H9 (cell line): ENCODE measurements around the gene PROK1. TPM values are rescaled to one million over a fixed set of nuclear protein-coding genes. Genes with fewer than 3 reads are reported as not detected.

Experiments
- DNase-seq: peaks from one replicate; pipeline ENCODE4 v3.0.0-alpha.2; 2017
- H2AFZ ChIP-seq: one replicate; pipeline ENCODE4 v1.6.1; 2013; ENCODE audit warnings: mild to moderate bottlenecking, low read length, control low read depth, moderate library complexity
- H2AK5ac ChIP-seq: 2 replicates; pipeline ENCODE4 v1.6.1; 2013; ENCODE audit warnings: low read length, control low read depth, mixed read lengths; ENCODE audit not compliant: insufficient read length
- H2BK120ac ChIP-seq: one replicate; pipeline ENCODE4 v1.6.1; 2013; ENCODE audit warnings: low read depth, mild to moderate bottlenecking, low read length, control low read depth, inconsistent platforms; ENCODE audit not compliant: poor library complexity, severe bottlenecking
- H2BK12ac ChIP-seq: 2 replicates; pipeline ENCODE4 v1.6.1; 2013; ENCODE audit warnings: low read length, control low read depth, mixed read lengths, low read depth; ENCODE audit not compliant: insufficient read length
- H2BK15ac ChIP-seq: 2 replicates; pipeline ENCODE4 v1.6.1; 2013; ENCODE audit warnings: low read depth, low read length, control low read depth
- H2BK20ac ChIP-seq: one replicate; pipeline ENCODE4 v1.6.1; 2013; ENCODE audit warnings: low read depth, mild to moderate bottlenecking, low read length, control low read depth, inconsistent platforms; ENCODE audit not compliant: poor library complexity, severe bottlenecking
- H2BK5ac ChIP-seq: 2 replicates; pipeline ENCODE4 v1.6.1; 2013; ENCODE audit warnings: low read length, control low read depth, mixed read lengths; ENCODE audit not compliant: insufficient read length
- H3K14ac ChIP-seq: 2 replicates; pipeline ENCODE4 v1.6.1; 2013; ENCODE audit warnings: low read length, control low read depth; ENCODE audit not compliant: insufficient read depth
- H3K18ac ChIP-seq: 2 replicates; pipeline ENCODE4 v1.6.1; 2013; ENCODE audit warnings: low read depth, mild to moderate bottlenecking, mixed read lengths, low read length, control low read depth; ENCODE audit not compliant: insufficient read length
- H3K23ac ChIP-seq: 2 replicates; pipeline ENCODE4 v1.6.1; 2013; ENCODE audit warnings: low read length, control low read depth, mixed read lengths, low read depth; ENCODE audit not compliant: insufficient read length
- H3K23me2 ChIP-seq: 2 replicates; pipeline ENCODE4 v1.6.1; 2013; ENCODE audit warnings: low read depth, mild to moderate bottlenecking, mixed read lengths, low read length, control low read depth; ENCODE audit not compliant: insufficient read length, poor library complexity, severe bottlenecking
- H3K27ac ChIP-seq: 2 replicates; pipeline ENCODE4 v1.5.1; 2013; ENCODE audit warnings: low read length, control low read depth, mixed read lengths, low read depth; ENCODE audit not compliant: insufficient read length
- H3K27me3 ChIP-seq: 2 replicates; pipeline ENCODE4 v1.6.1; 2013; ENCODE audit warnings: low read length, control low read depth, inconsistent platforms; ENCODE audit not compliant: insufficient read depth
- H3K4ac ChIP-seq: 2 replicates; pipeline ENCODE4 v1.6.1; 2013; ENCODE audit warnings: low read depth, mild to moderate bottlenecking, control low read depth, inconsistent platforms, low read length, moderate library complexity
- H3K4me1 ChIP-seq: 2 replicates; pipeline ENCODE4 v1.6.1; 2013; ENCODE audit warnings: low read length, control low read depth, inconsistent platforms; ENCODE audit not compliant: insufficient read depth
- H3K4me2 ChIP-seq: 2 replicates; pipeline ENCODE4 v1.6.1; 2013; ENCODE audit warnings: low read length, control low read depth, mixed read lengths; ENCODE audit not compliant: insufficient read length, insufficient read depth
- H3K56ac ChIP-seq: 2 replicates; pipeline ENCODE4 v1.6.1; 2013; ENCODE audit warnings: low read depth, mild to moderate bottlenecking, mixed read lengths, low read length, control low read depth; ENCODE audit not compliant: insufficient read length
- H3K79me1 ChIP-seq: 2 replicates; pipeline ENCODE4 v1.6.1; 2013; ENCODE audit warnings: low read depth, mild to moderate bottlenecking, moderate library complexity, low read length, control low read depth, inconsistent platforms; ENCODE audit not compliant: insufficient read depth, poor library complexity, severe bottlenecking
- H3K79me2 ChIP-seq: 2 replicates; pipeline ENCODE4 v1.6.1; 2013; ENCODE audit warnings: low read length, control low read depth, inconsistent platforms; ENCODE audit not compliant: insufficient read depth
- H3K9ac ChIP-seq: 2 replicates; pipeline ENCODE4 v1.6.1; 2013; ENCODE audit warnings: low read length, control low read depth, mixed read lengths; ENCODE audit not compliant: insufficient read length; ENCODE audit errors: extremely low read depth
- H3K9me3 ChIP-seq: one replicate; pipeline ENCODE4 v1.6.1; 2013; ENCODE audit warnings: low read depth, low read length, inconsistent platforms; ENCODE audit not compliant: control insufficient read depth
- H3T11ph ChIP-seq: one replicate; pipeline ENCODE4 v1.6.1; 2013; ENCODE audit warnings: mild to moderate bottlenecking, low read length, control low read depth, inconsistent platforms
- H4K20me1 ChIP-seq: one replicate; pipeline ENCODE4 v1.6.1; 2013; ENCODE audit not compliant: control insufficient read depth, insufficient read length, insufficient read depth
- H4K5ac ChIP-seq: 2 replicates; pipeline ENCODE4 v1.6.1; 2013; ENCODE audit warnings: low read depth, mild to moderate bottlenecking, mixed read lengths, low read length, control low read depth; ENCODE audit not compliant: insufficient read length
- H4K8ac ChIP-seq: replicated peaks from 2 replicates; pipeline ENCODE4 v1.6.1; 2013; ENCODE audit warnings: low read length, control low read depth, mixed read lengths, low read depth; ENCODE audit not compliant: insufficient read length
- H4K91ac ChIP-seq: 2 replicates; pipeline ENCODE4 v1.6.1; 2013; ENCODE audit warnings: low read depth, mild to moderate bottlenecking, moderate library complexity, mixed read lengths, low read length, control low read depth; ENCODE audit not compliant: insufficient read length
- H3K27ac Mint-ChIP-seq, 3 experiments: 2 replicates in 2 of 3; 3 replicates in 1 of 3; pipeline ENCODE4 v1.8.0; 2020 to 2021; ENCODE audit warnings: mixed read lengths in 3 of 3, mild to moderate bottlenecking in 1 of 3, moderate library complexity in 1 of 3
- H3K27me3 Mint-ChIP-seq: 2 replicates; pipeline ENCODE4 v1.8.0; 2021; ENCODE audit warnings: low read depth, mild to moderate bottlenecking, moderate library complexity, mixed read lengths
- H3K36me3 Mint-ChIP-seq, 3 experiments: 2 replicates in 2 of 3; 3 replicates in 1 of 3; pipeline ENCODE4 v1.8.0; 2020 to 2021; ENCODE audit warnings: low read depth in 3 of 3, mixed read lengths in 3 of 3; ENCODE audit not compliant: insufficient read depth in 1 of 3
- H3K4me1 Mint-ChIP-seq, 2 experiments: 2 replicates each; pipeline ENCODE4 v1.8.0; 2020; ENCODE audit warnings: mixed read lengths in 2 of 2
- H3K4me3 Mint-ChIP-seq, 2 experiments: 2 replicates in 1 of 2; 3 replicates in 1 of 2; pipeline ENCODE4 v1.8.0; 2020 to 2021; ENCODE audit warnings: mild to moderate bottlenecking in 2 of 2, mixed read lengths in 2 of 2, moderate library complexity in 1 of 2
- H3K9me3 Mint-ChIP-seq, 2 experiments: 2 replicates in 1 of 2; 3 replicates in 1 of 2; pipeline ENCODE4 v1.8.0; 2020; ENCODE audit warnings: mild to moderate bottlenecking in 2 of 2, mixed read lengths in 2 of 2, moderate library complexity in 1 of 2
- CTCF ChIP-seq: fragments of 200-600 bp; sonication (generic); conservative IDR thresholded peaks from 3 replicates; pipeline ENCODE4 v1.8.0; 2021; ENCODE audit warnings: antibody characterized with exemption, mild to moderate bottlenecking
- WGBS: extraction: QIAGEN DNeasy Blood & Tissue Kit; methylation state at CpG from one replicate; pipeline ENCODE4 v1.1.7; 2013; ENCODE audit warnings: missing lambda C conversion rate, low lambda C conversion rate, mixed read lengths; ENCODE audit not compliant: insufficient read length; ENCODE audit errors: extremely low coverage; 5-methylcytosine and 5-hydroxymethylcytosine counted together
- total RNA-seq: library from RNA; stranded (reverse); gene quantifications from 2 replicates; pipeline ENCODE4 v1.2.1, GENCODE V29; 2021

Gene PROK1
- total RNA-seq, 1 experiment from 2014 or later = not detected

GRCh38 chr1:110428946-110429345, 22.0 kb upstream of the PROK1 start:
- Histone ChIP-seq H3K4ac (no peak overlapping the region), H3K27me3 (no peaks in the 10 kb centered on the region; the same call in 1 of the 2 replicates), H3K9me3 (no peaks in the 10 kb centered on the region), H3K79me1 (no peaks in the 10 kb centered on the region), H3K18ac (no peak overlapping the region), H3K14ac (no peak overlapping the region), H3K4me2 (no peak overlapping the region), H3K79me2 (no peaks in the 10 kb centered on the region), H3K4me1 (no peaks in the 10 kb centered on the region; the same call in 1 of the 2 replicates), H2AFZ (no peak overlapping the region), H3K56ac (no peak overlapping the region), H2BK120ac (no peak overlapping the region), H3K23ac (no peak overlapping the region), H2BK20ac (no peak overlapping the region), H2BK5ac (no peak overlapping the region), H4K5ac (no peak overlapping the region), H4K8ac (no peak overlapping the region), H3K23me2 (no peaks in the 10 kb centered on the region), H3T11ph (no peak overlapping the region), H3K9ac (no peak overlapping the region), H4K20me1 (no peaks in the 10 kb centered on the region), H2BK15ac (no peak overlapping the region), H4K91ac (no peak overlapping the region), H2AK5ac (no peak overlapping the region), H2BK12ac (no peak overlapping the region), H3K27ac (no peak overlapping the region)
- H3K9me3 Mint-ChIP-seq = no peaks in the 10 kb centered on the region
- peaks cover 20% of the 10 kb centered on the region for H3K27me3 Mint-ChIP-seq
- no CpG with 5 or more reads among the region's 4 CpGs for WGBS
- no peak overlapping the region for H3K27ac Mint-ChIP-seq
- peaks cover 24 to 25% of the 10 kb centered on the region in 2 experiments for H3K4me1 Mint-ChIP-seq
- no peaks in the 10 kb centered on the region for H3K36me3 Mint-ChIP-seq
- no peak overlapping the region for H3K4me3 Mint-ChIP-seq
- no peak for DNase-seq
- no peak for TF ChIP-seq CTCF
